Measurements from ENCODE around the gene ZNF892.

DNA sequence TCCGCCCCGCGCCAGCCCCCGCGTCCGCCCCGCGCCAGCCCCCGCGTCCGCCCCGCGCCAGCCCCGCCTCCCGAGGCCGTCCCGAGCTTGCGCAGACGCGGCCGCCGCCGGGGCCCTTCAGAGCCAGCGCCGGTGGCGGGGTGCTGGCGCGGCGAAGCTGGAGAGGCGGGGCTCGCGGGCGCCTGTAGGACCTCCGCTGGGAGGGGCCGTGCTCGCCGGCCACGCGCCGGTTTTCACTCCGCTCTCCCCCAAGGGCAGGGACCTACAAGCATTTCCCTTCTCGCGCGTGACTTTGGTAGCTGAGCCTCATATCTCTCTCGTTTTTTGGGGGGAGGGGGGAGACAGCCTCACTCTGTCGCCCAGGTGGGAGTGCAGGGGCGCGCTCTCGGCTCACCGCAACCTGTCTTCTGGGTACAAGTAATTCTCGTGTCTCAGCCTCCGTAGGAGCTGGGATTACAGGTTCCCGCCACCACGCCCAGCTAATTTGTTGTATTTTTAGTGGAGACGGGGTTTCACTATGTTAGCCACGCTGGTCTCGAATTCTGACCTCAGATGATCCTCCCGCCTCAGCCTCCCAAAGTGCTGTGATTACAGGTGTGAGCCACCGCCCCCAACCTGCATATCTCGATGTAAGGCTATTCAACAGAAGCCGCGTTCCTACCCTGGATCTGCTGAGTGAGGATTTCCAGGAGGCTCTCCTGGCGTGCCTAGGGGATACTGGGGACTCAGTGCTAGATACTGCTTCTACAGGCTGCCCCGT lies 47.5 kb upstream of the ZNF892 start, which contains the start of gene ZNF514:
- no peak for TF ChIP-seq MAF1 (CRISPR knock-in tag; IDR thresholded peaks at IDR 0.05; ENCODE audit: borderline replicate concordance)
- TF ChIP-seq NR2F1 (CRISPR knock-in tag; IDR thresholded peaks at IDR 0.05), result no peak
- no peak for TF ChIP-seq ZNF460 (CRISPR knock-in tag; IDR thresholded peaks at IDR 0.05; ENCODE audit: borderline replicate concordance)
- no peak for TF ChIP-seq ATF7 (IDR thresholded peaks at IDR 0.05)
- TF ChIP-seq ATF7 (CRISPR knock-in tag; IDR thresholded peaks at IDR 0.05), result no peak
- no peak for TF ChIP-seq RAD21 (CRISPR knock-in tag; IDR thresholded peaks at IDR 0.05)
- TF ChIP-seq, protein P1, sequence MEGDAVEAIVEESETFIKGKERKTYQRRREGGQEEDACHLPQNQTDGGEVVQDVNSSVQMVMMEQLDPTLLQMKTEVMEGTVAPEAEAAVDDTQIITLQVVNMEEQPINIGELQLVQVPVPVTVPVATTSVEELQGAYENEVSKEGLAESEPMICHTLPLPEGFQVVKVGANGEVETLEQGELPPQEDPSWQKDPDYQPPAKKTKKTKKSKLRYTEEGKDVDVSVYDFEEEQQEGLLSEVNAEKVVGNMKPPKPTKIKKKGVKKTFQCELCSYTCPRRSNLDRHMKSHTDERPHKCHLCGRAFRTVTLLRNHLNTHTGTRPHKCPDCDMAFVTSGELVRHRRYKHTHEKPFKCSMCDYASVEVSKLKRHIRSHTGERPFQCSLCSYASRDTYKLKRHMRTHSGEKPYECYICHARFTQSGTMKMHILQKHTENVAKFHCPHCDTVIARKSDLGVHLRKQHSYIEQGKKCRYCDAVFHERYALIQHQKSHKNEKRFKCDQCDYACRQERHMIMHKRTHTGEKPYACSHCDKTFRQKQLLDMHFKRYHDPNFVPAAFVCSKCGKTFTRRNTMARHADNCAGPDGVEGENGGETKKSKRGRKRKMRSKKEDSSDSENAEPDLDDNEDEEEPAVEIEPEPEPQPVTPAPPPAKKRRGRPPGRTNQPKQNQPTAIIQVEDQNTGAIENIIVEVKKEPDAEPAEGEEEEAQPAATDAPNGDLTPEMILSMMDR (CRISPR knock-in tag; IDR thresholded peaks at IDR 0.05), result no peak
- TF ChIP-seq RAD51 (IDR thresholded peaks at IDR 0.05; ENCODE audit: borderline replicate concordance), result no peak
- TF ChIP-seq, protein P2, sequence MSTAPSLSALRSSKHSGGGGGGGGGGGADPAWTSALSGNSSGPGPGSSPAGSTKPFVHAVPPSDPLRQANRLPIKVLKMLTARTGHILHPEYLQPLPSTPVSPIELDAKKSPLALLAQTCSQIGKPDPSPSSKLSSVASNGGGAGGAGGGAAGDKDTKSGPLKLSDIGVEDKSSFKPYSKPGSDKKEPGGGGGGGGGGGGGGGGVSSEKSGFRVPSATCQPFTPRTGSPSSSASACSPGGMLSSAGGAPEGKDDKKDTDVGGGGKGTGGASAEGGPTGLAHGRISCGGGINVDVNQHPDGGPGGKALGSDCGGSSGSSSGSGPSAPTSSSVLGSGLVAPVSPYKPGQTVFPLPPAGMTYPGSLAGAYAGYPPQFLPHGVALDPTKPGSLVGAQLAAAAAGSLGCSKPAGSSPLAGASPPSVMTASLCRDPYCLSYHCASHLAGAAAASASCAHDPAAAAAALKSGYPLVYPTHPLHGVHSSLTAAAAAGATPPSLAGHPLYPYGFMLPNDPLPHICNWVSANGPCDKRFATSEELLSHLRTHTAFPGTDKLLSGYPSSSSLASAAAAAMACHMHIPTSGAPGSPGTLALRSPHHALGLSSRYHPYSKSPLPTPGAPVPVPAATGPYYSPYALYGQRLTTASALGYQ (CRISPR knock-in tag; IDR thresholded peaks at IDR 0.05), result no peak
- TF ChIP-seq ZSCAN29 (CRISPR knock-in tag; conservative IDR thresholded peaks at IDR 0.05), result no peak
- TF ChIP-seq ZNF121 (CRISPR knock-in tag; IDR thresholded peaks at IDR 0.05), result no peak
